Measurements from ENCODE around the gene MADD. TPM values are rescaled to one million over a fixed set of nuclear protein-coding genes. Genes with fewer than 3 reads are reported as not detected.

MADD gene
- total and polyA plus RNA-seq, 10 of the 15 experiments (the other 5 are each of a cell fraction or from before 2014, with no cell fraction given): 0.47 to 35.4 (median 17.6) TPM

DNA sequence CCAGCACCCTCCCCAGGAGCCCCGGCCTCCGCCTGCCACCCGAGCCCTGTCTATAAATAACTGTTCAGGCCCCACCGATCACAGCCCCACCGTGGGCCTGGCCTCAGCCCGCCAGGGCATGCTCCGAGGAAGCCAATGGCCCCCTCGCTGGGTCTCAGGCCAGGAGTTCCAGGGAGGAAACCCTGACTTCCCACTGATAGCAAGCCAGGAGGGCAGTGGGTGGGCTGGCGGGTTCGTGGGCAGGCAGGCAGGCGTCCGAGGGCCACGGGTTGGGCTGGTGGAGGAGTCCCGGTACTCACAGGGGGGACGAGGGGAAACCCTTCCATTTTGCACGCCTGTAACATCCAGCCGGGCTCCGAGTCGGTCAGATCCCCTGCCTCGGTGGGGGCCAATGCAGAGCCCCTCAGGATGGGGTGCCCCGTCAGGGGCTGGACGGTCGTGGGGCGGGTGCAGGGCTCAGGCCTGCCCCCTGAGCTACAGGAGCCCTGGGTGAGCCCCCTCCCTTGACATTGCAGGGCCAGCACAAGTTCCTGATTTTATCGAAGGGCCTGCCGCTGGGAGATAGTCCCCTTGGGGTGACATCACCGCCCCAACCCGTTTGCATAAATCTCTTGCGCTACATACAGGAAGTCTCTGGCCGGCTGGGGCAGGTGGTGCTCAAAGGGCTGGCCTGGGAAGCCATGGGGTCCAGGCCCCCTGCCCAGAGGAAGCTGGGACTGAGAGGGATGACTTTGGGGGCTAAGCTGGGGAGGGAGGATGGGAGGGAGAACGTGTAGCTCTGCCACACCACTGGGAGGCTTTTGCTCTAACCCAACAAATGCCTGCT is 108.3 kb downstream of the MADD start, which contains the start of gene SPI1 (continued):
- TF ChIP-seq, protein P1, sequence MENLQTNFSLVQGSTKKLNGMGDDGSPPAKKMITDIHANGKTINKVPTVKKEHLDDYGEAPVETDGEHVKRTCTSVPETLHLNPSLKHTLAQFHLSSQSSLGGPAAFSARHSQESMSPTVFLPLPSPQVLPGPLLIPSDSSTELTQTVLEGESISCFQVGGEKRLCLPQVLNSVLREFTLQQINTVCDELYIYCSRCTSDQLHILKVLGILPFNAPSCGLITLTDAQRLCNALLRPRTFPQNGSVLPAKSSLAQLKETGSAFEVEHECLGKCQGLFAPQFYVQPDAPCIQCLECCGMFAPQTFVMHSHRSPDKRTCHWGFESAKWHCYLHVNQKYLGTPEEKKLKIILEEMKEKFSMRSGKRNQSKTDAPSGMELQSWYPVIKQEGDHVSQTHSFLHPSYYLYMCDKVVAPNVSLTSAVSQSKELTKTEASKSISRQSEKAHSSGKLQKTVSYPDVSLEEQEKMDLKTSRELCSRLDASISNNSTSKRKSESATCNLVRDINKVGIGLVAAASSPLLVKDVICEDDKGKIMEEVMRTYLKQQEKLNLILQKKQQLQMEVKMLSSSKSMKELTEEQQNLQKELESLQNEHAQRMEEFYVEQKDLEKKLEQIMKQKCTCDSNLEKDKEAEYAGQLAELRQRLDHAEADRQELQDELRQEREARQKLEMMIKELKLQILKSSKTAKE (IDR thresholded peaks at IDR 0.05; ENCODE audit: low read depth, poor library complexity, severe bottlenecking): no peak
- no peak for TF ChIP-seq MTA2 (IDR thresholded peaks at IDR 0.05; ENCODE audit: low read depth)
- peak; percentile 2; the same call in 1 of the 2 replicates for TF ChIP-seq SMC3 (IDR thresholded peaks at IDR 0.05; ENCODE audit: borderline replicate concordance, low read length)
- 0 out of 2 replicates have a peak, but pooled peaks have one; percentile 28 for TF ChIP-seq JUND (IDR thresholded peaks at IDR 0.05; ENCODE audit: low read depth, low read length)
- TF ChIP-seq BCL11A (IDR thresholded peaks at IDR 0.05; ENCODE audit: low read depth, low read length): no peak
- peak; percentile 35; the same call in 1 of the 2 replicates for TF ChIP-seq JUNB (IDR thresholded peaks at IDR 0.05)
- TF ChIP-seq, protein P2, sequence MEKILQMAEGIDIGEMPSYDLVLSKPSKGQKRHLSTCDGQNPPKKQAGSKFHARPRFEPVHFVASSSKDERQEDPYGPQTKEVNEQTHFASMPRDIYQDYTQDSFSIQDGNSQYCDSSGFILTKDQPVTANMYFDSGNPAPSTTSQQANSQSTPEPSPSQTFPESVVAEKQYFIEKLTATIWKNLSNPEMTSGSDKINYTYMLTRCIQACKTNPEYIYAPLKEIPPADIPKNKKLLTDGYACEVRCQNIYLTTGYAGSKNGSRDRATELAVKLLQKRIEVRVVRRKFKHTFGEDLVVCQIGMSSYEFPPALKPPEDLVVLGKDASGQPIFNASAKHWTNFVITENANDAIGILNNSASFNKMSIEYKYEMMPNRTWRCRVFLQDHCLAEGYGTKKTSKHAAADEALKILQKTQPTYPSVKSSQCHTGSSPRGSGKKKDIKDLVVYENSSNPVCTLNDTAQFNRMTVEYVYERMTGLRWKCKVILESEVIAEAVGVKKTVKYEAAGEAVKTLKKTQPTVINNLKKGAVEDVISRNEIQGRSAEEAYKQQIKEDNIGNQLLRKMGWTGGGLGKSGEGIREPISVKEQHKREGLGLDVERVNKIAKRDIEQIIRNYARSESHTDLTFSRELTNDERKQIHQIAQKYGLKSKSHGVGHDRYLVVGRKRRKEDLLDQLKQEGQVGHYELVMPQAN (conservative IDR thresholded peaks at IDR 0.05): no peak; the same call in 1 of the 2 replicates
- TF ChIP-seq EZH2 (IDR thresholded peaks at IDR 0.05; ENCODE audit: borderline replicate concordance, control insufficient read depth, low read depth, low read length): no peak
- TF ChIP-seq, protein P3, sequence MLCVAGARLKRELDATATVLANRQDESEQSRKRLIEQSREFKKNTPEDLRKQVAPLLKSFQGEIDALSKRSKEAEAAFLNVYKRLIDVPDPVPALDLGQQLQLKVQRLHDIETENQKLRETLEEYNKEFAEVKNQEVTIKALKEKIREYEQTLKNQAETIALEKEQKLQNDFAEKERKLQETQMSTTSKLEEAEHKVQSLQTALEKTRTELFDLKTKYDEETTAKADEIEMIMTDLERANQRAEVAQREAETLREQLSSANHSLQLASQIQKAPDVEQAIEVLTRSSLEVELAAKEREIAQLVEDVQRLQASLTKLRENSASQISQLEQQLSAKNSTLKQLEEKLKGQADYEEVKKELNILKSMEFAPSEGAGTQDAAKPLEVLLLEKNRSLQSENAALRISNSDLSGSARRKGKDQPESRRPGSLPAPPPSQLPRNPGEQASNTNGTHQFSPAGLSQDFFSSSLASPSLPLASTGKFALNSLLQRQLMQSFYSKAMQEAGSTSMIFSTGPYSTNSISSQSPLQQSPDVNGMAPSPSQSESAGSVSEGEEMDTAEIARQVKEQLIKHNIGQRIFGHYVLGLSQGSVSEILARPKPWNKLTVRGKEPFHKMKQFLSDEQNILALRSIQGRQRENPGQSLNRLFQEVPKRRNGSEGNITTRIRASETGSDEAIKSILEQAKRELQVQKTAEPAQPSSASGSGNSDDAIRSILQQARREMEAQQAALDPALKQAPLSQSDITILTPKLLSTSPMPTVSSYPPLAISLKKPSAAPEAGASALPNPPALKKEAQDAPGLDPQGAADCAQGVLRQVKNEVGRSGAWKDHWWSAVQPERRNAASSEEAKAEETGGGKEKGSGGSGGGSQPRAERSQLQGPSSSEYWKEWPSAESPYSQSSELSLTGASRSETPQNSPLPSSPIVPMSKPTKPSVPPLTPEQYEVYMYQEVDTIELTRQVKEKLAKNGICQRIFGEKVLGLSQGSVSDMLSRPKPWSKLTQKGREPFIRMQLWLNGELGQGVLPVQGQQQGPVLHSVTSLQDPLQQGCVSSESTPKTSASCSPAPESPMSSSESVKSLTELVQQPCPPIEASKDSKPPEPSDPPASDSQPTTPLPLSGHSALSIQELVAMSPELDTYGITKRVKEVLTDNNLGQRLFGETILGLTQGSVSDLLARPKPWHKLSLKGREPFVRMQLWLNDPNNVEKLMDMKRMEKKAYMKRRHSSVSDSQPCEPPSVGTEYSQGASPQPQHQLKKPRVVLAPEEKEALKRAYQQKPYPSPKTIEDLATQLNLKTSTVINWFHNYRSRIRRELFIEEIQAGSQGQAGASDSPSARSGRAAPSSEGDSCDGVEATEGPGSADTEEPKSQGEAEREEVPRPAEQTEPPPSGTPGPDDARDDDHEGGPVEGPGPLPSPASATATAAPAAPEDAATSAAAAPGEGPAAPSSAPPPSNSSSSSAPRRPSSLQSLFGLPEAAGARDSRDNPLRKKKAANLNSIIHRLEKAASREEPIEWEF (IDR thresholded peaks at IDR 0.05; ENCODE audit: insufficient replicate concordance, low read depth, low read length): no peak
- no peak for TF ChIP-seq NFIC (IDR thresholded peaks at IDR 0.05; ENCODE audit: low read depth, low read length)
- no peak for TF ChIP-seq SRF (IDR thresholded peaks at IDR 0.05; ENCODE audit: low read depth in 2 of 2, low read length in 2 of 2)
- TF ChIP-seq, protein P4, sequence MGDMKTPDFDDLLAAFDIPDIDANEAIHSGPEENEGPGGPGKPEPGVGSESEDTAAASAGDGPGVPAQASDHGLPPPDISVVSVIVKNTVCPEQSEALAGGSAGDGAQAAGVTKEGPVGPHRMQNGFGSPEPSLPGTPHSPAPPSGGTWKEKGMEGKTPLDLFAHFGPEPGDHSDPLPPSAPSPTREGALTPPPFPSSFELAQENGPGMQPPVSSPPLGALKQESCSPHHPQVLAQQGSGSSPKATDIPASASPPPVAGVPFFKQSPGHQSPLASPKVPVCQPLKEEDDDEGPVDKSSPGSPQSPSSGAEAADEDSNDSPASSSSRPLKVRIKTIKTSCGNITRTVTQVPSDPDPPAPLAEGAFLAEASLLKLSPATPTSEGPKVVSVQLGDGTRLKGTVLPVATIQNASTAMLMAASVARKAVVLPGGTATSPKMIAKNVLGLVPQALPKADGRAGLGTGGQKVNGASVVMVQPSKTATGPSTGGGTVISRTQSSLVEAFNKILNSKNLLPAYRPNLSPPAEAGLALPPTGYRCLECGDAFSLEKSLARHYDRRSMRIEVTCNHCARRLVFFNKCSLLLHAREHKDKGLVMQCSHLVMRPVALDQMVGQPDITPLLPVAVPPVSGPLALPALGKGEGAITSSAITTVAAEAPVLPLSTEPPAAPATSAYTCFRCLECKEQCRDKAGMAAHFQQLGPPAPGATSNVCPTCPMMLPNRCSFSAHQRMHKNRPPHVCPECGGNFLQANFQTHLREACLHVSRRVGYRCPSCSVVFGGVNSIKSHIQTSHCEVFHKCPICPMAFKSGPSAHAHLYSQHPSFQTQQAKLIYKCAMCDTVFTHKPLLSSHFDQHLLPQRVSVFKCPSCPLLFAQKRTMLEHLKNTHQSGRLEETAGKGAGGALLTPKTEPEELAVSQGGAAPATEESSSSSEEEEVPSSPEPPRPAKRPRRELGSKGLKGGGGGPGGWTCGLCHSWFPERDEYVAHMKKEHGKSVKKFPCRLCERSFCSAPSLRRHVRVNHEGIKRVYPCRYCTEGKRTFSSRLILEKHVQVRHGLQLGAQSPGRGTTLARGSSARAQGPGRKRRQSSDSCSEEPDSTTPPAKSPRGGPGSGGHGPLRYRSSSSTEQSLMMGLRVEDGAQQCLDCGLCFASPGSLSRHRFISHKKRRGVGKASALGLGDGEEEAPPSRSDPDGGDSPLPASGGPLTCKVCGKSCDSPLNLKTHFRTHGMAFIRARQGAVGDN (IDR thresholded peaks at IDR 0.05): peak; percentile 80

All from GM12878 (cell line).